ENCODE results near the gene NTN5. TPM values are rescaled to one million over a fixed set of nuclear protein-coding genes. Genes with fewer than 3 reads are reported as not detected.
A peak's percentile ranks its signal among the peaks of the same experiment; 100 is the strongest.

Gene NTN5
- total RNA-seq, 2 experiments from 2014 or later = 0.16 to 0.53 TPM

DNA sequence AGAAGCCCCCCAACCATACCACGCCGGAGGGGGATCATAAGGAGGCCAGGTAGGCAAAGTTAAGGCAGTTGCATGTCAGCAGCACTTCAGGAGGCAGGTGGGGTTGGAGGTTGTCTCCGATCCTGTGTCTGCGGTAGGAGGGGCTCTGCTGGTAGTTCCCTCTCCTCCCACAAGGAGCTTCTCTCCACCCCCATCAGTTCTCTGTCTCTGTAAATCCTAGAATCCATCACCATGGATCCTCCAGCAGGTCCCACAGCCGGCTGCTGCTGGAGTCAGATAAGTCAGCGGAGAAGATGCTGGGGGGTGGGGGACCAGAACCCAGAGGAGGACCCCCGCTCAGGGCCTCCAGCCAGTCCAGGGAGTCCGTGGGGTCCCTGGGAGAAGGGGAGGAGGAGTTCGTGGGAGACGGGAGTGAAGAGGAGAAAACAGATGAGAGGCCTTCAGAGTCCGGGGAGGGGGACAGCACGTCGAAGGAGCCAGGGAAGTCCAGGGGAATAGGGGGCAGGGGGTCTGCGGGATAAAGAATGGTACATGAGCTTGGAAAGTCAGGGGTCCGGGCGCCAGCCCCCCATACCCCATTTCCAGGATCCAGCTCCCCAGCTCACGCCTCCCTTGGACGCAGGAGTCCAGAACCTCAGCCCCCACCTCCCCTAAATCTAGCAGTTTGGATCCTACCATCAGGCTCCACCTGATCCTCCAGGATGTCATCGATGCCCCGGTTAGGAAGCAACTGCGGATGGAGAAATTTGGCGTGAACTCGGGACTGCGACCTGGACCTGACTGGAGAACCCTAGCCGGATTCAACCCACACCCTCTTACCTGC, 40.4 kb upstream of the NTN5 start:
- intact Hi-C loops (cut with micrococcal nuclease; ENCODE audit: unreplicated experiment) = no loop called here
- Histone ChIP-seq H3K4me2 (ENCODE audit: low read length) (peak overlapping the region; percentile 78), H2AFZ (ENCODE audit: low read length) (peak overlapping the region; percentile 88), H3K4me1 (ENCODE audit: insufficient read depth, low read length, poor library complexity, severe bottlenecking) (peaks cover 22% of the 10 kb centered on the region), H3K79me2 (ENCODE audit: insufficient read depth, low read depth, low read length) (no peaks in the 10 kb centered on the region), H3K9me3 (ENCODE audit: low read length) (no peaks in the 10 kb centered on the region), H3K4me3 (ENCODE audit: low read depth, low read length, poor library complexity, severe bottlenecking) (peak overlapping the region; percentile 74), H3K36me3 (ENCODE audit: insufficient read depth, low read length) (no peaks in the 10 kb centered on the region), H4K20me1 (ENCODE audit: insufficient read depth, low read length) (no peaks in the 10 kb centered on the region), H3K9me2 (ENCODE audit: insufficient read depth, low read length) (no peaks in the 10 kb centered on the region), H3K27ac (ENCODE audit: low read depth, low read length, poor library complexity, severe bottlenecking) (no peak overlapping the region)
- no TSS peak for BruUV-seq (replicated peaks)
- no peak for TF ChIP-seq EZH2phosphoT487 (IDR thresholded peaks at IDR 0.05; ENCODE audit: borderline replicate concordance, low read depth, low read length)
- TF ChIP-seq, protein P1, sequence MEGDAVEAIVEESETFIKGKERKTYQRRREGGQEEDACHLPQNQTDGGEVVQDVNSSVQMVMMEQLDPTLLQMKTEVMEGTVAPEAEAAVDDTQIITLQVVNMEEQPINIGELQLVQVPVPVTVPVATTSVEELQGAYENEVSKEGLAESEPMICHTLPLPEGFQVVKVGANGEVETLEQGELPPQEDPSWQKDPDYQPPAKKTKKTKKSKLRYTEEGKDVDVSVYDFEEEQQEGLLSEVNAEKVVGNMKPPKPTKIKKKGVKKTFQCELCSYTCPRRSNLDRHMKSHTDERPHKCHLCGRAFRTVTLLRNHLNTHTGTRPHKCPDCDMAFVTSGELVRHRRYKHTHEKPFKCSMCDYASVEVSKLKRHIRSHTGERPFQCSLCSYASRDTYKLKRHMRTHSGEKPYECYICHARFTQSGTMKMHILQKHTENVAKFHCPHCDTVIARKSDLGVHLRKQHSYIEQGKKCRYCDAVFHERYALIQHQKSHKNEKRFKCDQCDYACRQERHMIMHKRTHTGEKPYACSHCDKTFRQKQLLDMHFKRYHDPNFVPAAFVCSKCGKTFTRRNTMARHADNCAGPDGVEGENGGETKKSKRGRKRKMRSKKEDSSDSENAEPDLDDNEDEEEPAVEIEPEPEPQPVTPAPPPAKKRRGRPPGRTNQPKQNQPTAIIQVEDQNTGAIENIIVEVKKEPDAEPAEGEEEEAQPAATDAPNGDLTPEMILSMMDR (conservative IDR thresholded peaks at IDR 0.05; ENCODE audit: low read length) = peak; percentile 36; the same call in 1 of the 2 replicates
- peak; percentile 30 for DNase-seq (ENCODE audit: low spot score)
- ChIA-PET POLR2A (interaction anchor here (0.6 to 1.7 kb wide), 3 partner anchors 12 to 72 kb away, joined by 4 to 5 read pairs (median 4); no protein-coding TSS in a partner anchor), CTCF (ENCODE audit: unreplicated experiment) (no interaction called here)

DNA sequence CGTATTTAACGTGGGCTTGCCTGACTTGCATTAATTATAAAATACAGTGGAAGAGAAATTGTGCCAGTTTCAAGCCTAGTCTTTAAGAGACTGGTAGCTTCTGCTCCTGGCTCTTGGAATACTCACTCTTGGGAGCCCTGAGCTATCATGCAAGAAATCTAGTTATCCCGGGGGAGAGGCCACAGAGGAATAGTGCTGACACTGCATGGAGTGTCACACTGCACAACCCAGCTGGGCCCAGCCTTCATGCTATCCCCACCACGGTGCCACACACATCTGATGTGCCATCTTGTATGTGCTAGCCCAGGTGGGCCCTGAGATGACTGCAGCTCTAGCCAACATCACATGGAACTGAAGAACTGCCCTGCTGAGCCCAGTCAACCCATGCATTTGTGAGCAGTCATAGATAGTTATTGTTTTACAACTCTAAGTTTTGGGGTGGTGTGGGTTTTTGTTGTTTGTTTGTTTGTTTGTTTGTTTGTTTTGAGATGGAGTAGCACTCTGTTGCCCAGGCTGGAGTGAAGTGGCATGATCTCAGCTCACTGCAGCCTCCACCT, 38.4 kb upstream of the NTN5 start:
- H2AFZ ChIP-seq (ENCODE audit: low read length) = no peak overlapping the region
- H3K9me3 ChIP-seq (ENCODE audit: low read length) = no peaks in the 10 kb centered on the region
- peaks cover 22% of the 10 kb centered on the region for H3K4me1 ChIP-seq (ENCODE audit: insufficient read depth, low read length, poor library complexity, severe bottlenecking)
- H3K36me3 ChIP-seq (ENCODE audit: insufficient read depth, low read length) = no peaks in the 10 kb centered on the region
- TF ChIP-seq, protein P1 (conservative IDR thresholded peaks at IDR 0.05; ENCODE audit: low read length) = no peak
- no peak for TF ChIP-seq EZH2phosphoT487 (IDR thresholded peaks at IDR 0.05; ENCODE audit: borderline replicate concordance, low read depth, low read length)
- no peaks in the 10 kb centered on the region for H4K20me1 ChIP-seq (ENCODE audit: insufficient read depth, low read length)
- ChIA-PET POLR2A (interaction anchor here (1.1 kb wide), 1 partner anchor 9 kb away, joined by 3 read pairs; no protein-coding TSS in a partner anchor), CTCF (ENCODE audit: unreplicated experiment) (no interaction called here)
- no peak overlapping the region for H3K4me3 ChIP-seq (ENCODE audit: low read depth, low read length, poor library complexity, severe bottlenecking)
- no TSS peak for BruUV-seq (replicated peaks)
- H3K9me2 ChIP-seq (ENCODE audit: insufficient read depth, low read length) = no peaks in the 10 kb centered on the region
- H3K27ac ChIP-seq (ENCODE audit: low read depth, low read length, poor library complexity, severe bottlenecking) = no peak overlapping the region
- DNase-seq (ENCODE audit: low spot score) = no peak
- H3K4me2 ChIP-seq (ENCODE audit: low read length) = no peak overlapping the region
- no peaks in the 10 kb centered on the region for H3K79me2 ChIP-seq (ENCODE audit: insufficient read depth, low read depth, low read length)
- intact Hi-C loops (cut with micrococcal nuclease; ENCODE audit: unreplicated experiment) = no loop called here

GRCh38 chr19:48708471-48708870, 35.7 kb upstream of the NTN5 start:
- H3K9me3 ChIP-seq (ENCODE audit: low read length) = no peaks in the 10 kb centered on the region
- H2AFZ ChIP-seq (ENCODE audit: low read length) = no peak overlapping the region
- TF ChIP-seq, protein P1 (conservative IDR thresholded peaks at IDR 0.05; ENCODE audit: low read length) = no peak
- TF ChIP-seq EZH2phosphoT487 (IDR thresholded peaks at IDR 0.05; ENCODE audit: borderline replicate concordance, low read depth, low read length) = no peak
- H3K4me3 ChIP-seq (ENCODE audit: low read depth, low read length, poor library complexity, severe bottlenecking) = no peak overlapping the region
- no peaks in the 10 kb centered on the region for H3K9me2 ChIP-seq (ENCODE audit: insufficient read depth, low read length)
- ChIA-PET POLR2A (no interaction called here), CTCF (ENCODE audit: unreplicated experiment) (no interaction called here)
- no peaks in the 10 kb centered on the region for H3K79me2 ChIP-seq (ENCODE audit: insufficient read depth, low read depth, low read length)
- no peak overlapping the region for H3K27ac ChIP-seq (ENCODE audit: low read depth, low read length, poor library complexity, severe bottlenecking)
- no peaks in the 10 kb centered on the region for H4K20me1 ChIP-seq (ENCODE audit: insufficient read depth, low read length)
- peaks cover 8% of the 10 kb centered on the region for H3K4me1 ChIP-seq (ENCODE audit: insufficient read depth, low read length, poor library complexity, severe bottlenecking)
- H3K36me3 ChIP-seq (ENCODE audit: insufficient read depth, low read length) = no peaks in the 10 kb centered on the region
- H3K4me2 ChIP-seq (ENCODE audit: low read length) = no peak overlapping the region
- DNase-seq (ENCODE audit: low spot score) = no peak
- no TSS peak for BruUV-seq (replicated peaks)
- intact Hi-C loops (cut with micrococcal nuclease; ENCODE audit: unreplicated experiment) = no loop called here
